HepG2 (cell line): Measurements from ENCODE around the gene CHCT1. TPM values are rescaled to one million over a fixed set of nuclear protein-coding genes. Genes with fewer than 3 reads are reported as not detected.

ENCODE experiments used
- EEA1 ChIP-seq: sonication (generic); formaldehyde crosslinking; IDR thresholded peaks from 2 replicates; pipeline ENCODE4 v1.5.1; 2020; ENCODE audit warnings: mild to moderate bottlenecking, missing genetic modification reagents, borderline replicate concordance
- KDM6A ChIP-seq: IDR thresholded peaks from 2 replicates; pipeline ENCODE4 v1.6.1; 2016; ENCODE audit warnings: low read depth
- ZNF530 ChIP-seq: sonication (generic); formaldehyde crosslinking; IDR thresholded peaks from 2 replicates; pipeline ENCODE4 v1.5.0; 2020; ENCODE audit warnings: low read depth, mild to moderate bottlenecking, missing genetic modification reagents
- polyA plus RNA-seq, 8 experiments: library from polyadenylated mRNA; depleted of rRNA in 3 of 8; stranded (reverse) in 7 of 8; unstranded in 1 of 8; fragments of >200 nt; fragmentation: Illumina TruSeq in 4 of 8; extraction: Trizol in 4 of 8; gene quantifications; 2 replicates each; pipeline versions ENCODE4 v1.2.1 to v1.2.3, GENCODE V29; 2011 to 2016; ENCODE audit warnings: low read depth in 4 of 8, missing spikeins in 1 of 8, mixed read lengths in 1 of 8; ENCODE audit not compliant: insufficient read depth in 1 of 8
- total RNA-seq, 5 experiments: library from RNA; depleted of rRNA; stranded (reverse); fragments of >200 nt; fragmentation: Illumina TruSeq; extraction: Trizol; gene quantifications; 2 replicates each; pipeline ENCODE4 v1.2.3, GENCODE V29; 2016; ENCODE audit warnings: low read depth in 1 of 5
- TF ChIP-seq, protein P1 (sequence below): sonication (generic); formaldehyde crosslinking; IDR thresholded peaks from 2 replicates; pipeline ENCODE4 v1.4.0; 2020; ENCODE audit warnings: missing genetic modification reagents
- TF ChIP-seq, protein P2 (sequence below): IDR thresholded peaks from 2 replicates; pipeline ENCODE4 v1.6.1; 2016; ENCODE audit warnings: missing biosample characterization, missing genetic modification reagents, low read depth
- TF ChIP-seq, protein P3 (sequence below): sonication (generic); formaldehyde crosslinking; IDR thresholded peaks from 2 replicates; pipeline ENCODE4 v1.8.0; 2023; ENCODE audit warnings: mild to moderate bottlenecking, missing genetic modification reagents

CHCT1 gene
- total and polyA plus RNA-seq, 2 of the 13 experiments (the other 11 are each of a cell fraction or from before 2014, with no cell fraction given), result not detected

DNA sequence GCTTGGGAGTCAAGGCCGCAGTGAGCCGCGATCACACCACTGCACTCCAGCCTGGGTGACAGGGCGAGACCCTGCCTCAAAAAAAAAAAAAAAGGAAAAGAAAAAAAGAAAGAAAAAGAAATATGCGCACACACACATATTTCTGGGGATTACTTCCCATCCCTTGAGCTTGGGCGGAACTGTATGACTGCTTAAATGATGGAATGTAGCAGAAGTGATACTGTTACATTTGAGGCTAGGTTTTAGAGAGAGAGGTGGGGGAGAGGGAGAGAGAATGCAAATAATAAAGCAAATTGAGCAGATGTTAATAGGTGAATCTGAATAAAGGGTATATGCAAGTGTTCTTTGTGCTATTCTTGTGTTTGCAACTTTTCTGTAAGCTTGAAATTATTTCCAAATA, 18.3 kb upstream of the CHCT1 start (continued):
- TF ChIP-seq, protein P1, sequence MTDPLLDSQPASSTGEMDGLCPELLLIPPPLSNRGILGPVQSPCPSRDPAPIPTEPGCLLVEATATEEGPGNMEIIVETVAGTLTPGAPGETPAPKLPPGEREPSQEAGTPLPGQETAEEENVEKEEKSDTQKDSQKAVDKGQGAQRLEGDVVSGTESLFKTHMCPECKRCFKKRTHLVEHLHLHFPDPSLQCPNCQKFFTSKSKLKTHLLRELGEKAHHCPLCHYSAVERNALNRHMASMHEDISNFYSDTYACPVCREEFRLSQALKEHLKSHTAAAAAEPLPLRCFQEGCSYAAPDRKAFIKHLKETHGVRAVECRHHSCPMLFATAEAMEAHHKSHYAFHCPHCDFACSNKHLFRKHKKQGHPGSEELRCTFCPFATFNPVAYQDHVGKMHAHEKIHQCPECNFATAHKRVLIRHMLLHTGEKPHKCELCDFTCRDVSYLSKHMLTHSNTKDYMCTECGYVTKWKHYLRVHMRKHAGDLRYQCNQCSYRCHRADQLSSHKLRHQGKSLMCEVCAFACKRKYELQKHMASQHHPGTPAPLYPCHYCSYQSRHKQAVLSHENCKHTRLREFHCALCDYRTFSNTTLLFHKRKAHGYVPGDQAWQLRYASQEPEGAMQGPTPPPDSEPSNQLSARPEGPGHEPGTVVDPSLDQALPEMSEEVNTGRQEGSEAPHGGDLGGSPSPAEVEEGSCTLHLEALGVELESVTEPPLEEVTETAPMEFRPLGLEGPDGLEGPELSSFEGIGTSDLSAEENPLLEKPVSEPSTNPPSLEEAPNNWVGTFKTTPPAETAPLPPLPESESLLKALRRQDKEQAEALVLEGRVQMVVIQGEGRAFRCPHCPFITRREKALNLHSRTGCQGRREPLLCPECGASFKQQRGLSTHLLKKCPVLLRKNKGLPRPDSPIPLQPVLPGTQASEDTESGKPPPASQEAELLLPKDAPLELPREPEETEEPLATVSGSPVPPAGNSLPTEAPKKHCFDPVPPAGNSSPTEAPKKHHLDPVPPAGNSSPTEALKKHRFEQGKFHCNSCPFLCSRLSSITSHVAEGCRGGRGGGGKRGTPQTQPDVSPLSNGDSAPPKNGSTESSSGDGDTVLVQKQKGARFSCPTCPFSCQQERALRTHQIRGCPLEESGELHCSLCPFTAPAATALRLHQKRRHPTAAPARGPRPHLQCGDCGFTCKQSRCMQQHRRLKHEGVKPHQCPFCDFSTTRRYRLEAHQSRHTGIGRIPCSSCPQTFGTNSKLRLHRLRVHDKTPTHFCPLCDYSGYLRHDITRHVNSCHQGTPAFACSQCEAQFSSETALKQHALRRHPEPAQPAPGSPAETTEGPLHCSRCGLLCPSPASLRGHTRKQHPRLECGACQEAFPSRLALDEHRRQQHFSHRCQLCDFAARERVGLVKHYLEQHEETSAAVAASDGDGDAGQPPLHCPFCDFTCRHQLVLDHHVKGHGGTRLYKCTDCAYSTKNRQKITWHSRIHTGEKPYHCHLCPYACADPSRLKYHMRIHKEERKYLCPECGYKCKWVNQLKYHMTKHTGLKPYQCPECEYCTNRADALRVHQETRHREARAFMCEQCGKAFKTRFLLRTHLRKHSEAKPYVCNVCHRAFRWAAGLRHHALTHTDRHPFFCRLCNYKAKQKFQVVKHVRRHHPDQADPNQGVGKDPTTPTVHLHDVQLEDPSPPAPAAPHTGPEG (CRISPR knock-in tag), result no peak
- TF ChIP-seq ZNF530 (CRISPR knock-in tag) (no peak), KDM6A (CRISPR knock-in tag) (no peak), EEA1 (no peak)
- TF ChIP-seq, protein P2, sequence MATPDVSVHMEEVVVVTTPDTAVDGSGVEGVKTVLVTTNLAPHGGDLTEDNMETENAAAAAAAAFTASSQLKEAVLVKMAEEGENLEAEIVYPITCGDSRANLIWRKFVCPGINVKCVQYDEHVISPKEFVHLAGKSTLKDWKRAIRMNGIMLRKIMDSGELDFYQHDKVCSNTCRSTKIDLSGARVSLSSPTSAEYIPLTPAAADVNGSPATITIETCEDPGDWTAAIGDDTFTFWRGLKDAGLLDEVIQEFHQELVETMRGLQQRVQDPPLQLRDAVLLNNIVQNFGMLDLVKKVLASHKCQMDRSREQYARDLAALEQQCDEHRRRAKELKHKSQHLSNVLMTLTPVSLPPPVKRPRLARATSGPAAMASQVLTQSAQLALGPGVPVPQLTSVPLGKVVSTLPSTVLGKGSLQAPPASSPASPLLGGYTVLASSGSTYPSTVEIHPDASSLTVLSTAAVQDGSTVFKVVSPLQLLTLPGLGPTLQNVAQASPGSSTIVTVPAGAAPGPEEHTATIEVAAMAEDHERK (CRISPR knock-in tag), result no peak
- TF ChIP-seq, protein P3, sequence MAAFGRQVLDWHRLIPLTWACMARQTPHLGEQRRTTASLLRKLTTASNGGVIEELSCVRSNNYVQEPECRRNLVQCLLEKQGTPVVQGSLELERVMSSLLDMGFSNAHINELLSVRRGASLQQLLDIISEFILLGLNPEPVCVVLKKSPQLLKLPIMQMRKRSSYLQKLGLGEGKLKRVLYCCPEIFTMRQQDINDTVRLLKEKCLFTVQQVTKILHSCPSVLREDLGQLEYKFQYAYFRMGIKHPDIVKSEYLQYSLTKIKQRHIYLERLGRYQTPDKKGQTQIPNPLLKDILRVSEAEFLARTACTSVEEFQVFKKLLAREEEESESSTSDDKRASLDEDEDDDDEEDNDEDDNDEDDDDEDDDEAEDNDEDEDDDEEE (CRISPR knock-in tag), result no peak
- TF ChIP-seq, all 625 proteins: peak for 0
